HG03066 (cell line): Measurements from ENCODE around the gene LLCFC1.
"Not testable (repeated sequence)": the region's sequence is repeated elsewhere in the genome, so short reads cannot be mapped to it uniquely, and the experiment has no call there.

Source experiments
- ATAC-seq: cut with Tn5 transposase; IDR thresholded peaks from one replicate; pipeline ENCODE4 v1.9.1; 2021; ENCODE audit warnings: low read depth; ENCODE audit not compliant: unreplicated experiment

Gene LLCFC1

DNA sequence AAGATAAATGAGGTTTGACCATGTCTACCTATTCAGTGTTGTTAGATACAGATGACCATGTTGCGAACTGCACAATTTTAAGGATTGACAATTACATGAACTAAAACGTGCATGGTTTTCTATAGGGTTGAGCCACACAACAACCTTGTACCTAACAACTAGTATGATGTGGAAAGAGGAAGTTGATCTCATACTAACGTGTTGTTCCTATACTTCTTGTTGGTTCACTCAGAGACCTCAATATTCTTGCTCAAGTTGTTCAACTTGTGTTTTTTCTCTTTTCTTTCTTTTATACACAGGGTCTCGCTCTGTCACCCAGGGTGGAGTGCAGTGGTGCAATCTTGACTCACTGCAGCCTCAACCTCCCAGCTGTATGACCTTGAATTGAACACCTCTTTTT lies 28.9 kb downstream of the LLCFC1 start:
- ATAC-seq, result no peak

- ATAC-seq, result no peak
Observed at GRCh38 chr7:142969183-142969582, 29.9 kb downstream of the LLCFC1 start.

- no peak for ATAC-seq
Observed at GRCh38 chr7:142974626-142975025, 35.3 kb downstream of the LLCFC1 start.

DNA sequence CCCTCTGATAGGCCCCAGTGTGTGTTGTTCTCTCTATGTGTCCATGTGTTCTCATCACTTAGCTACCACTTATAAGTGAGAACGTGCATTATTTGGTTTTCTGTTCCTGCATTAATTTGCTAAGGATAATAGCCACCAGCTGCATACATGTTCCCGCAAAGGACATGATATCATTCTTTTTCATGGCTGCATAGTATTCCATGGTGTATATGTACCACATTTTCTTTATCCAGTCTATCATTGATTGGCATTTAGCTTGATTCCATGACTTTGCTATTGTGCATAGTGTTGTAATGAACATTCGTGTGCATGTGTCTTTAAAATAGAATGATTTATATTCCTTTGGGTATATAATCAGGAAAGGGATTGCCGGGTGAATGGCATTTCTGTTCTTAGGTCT lies 39.1 kb downstream of the LLCFC1 start:
- not testable (repeated sequence) for ATAC-seq

DNA sequence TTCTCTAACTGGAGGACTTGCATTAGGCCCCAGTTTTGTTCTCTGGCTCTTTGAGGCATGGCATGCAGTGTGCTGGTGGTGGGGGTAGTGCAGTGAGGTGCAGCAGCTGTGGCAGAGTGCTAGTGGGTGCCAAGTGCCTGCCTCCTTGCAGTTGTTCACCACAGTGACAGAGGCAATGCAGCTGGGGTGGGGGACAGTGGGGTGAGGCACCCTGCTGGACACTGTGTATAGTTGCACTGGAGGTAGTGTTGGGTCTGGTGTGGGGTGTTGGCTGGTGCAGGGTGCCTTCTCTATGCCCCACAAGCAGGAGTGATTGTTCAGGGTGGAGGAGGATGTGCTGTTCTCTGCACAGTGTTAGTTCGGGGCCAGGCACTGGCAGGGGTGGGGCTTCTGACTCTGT lies 44.5 kb downstream of the LLCFC1 start:
- no peak for ATAC-seq

GRCh38 chr7:142984297-142984696 lies 45.0 kb downstream of the LLCFC1 start:
- no peak for ATAC-seq
